K562 (cell line): Measurements from ENCODE around the gene MARK2.

Source experiments
- CBX2 ChIP-seq: fragments of 200-600 bp; sonication (generic); IDR thresholded peaks from one replicate; pipeline ENCODE4 v1.6.1; 2012; ENCODE audit warnings: mild to moderate bottlenecking, low read length, inconsistent platforms; ENCODE audit not compliant: insufficient read depth, poor library complexity, severe bottlenecking
- GATAD2B ChIP-seq: fragments of 450-650 bp; IDR thresholded peaks from 2 replicates; pipeline ENCODE4 v1.6.1; 2017; ENCODE audit warnings: mild to moderate bottlenecking, borderline replicate concordance
- NFRKB ChIP-seq: fragments of 450-650 bp; IDR thresholded peaks from 2 replicates; pipeline ENCODE4 v1.6.1; 2016; ENCODE audit warnings: low read depth
- NFXL1 ChIP-seq: fragments of 450-650 bp; formaldehyde crosslinking; IDR thresholded peaks from 2 replicates; pipeline ENCODE4 v1.4.0; 2021; ENCODE audit warnings: mild to moderate bottlenecking
- NONO ChIP-seq, 2 experiments: fragments of 200-400 bp in 1 of 2; fragments of 450-650 bp in 1 of 2; formaldehyde crosslinking in 1 of 2; IDR thresholded peaks; 2 replicates each; pipeline ENCODE4 v1.6.1; 2017; ENCODE audit warnings: low read depth in 2 of 2, mild to moderate bottlenecking in 2 of 2, moderate library complexity in 2 of 2, low read length in 1 of 2
- SRSF1 ChIP-seq: fragments of 200-400 bp; formaldehyde crosslinking; IDR thresholded peaks from 2 replicates; pipeline ENCODE4 v1.6.1; 2017; ENCODE audit warnings: mild to moderate bottlenecking, low read depth, low read length, moderate library complexity
- ZEB2 ChIP-seq: fragments of 450-650 bp; IDR thresholded peaks from 2 replicates; pipeline ENCODE4 v1.6.1; 2016
- TF ChIP-seq, protein P1 (sequence below), 3 experiments: IDR thresholded peaks in 2 of 3; conservative IDR thresholded peaks in 1 of 3; 2 replicates each; pipeline ENCODE4 v1.5.1; 2011 to 2012; ENCODE audit warnings: low read length in 3 of 3, mild to moderate bottlenecking in 3 of 3, control low read depth in 2 of 3, improper control_type of control experiment in 1 of 3, inconsistent platforms in 1 of 3, low read depth in 1 of 3, mixed read lengths in 1 of 3, moderate library complexity in 1 of 3; ENCODE audit not compliant: insufficient read depth in 2 of 3
- TF ChIP-seq, protein P2 (sequence below): sonication (generic); formaldehyde crosslinking; IDR thresholded peaks from 2 replicates; pipeline ENCODE4 v1.9.0; 2022; ENCODE audit warnings: mild to moderate bottlenecking, missing genetic modification reagents
- TF ChIP-seq, protein P3 (sequence below): sonication (generic); formaldehyde crosslinking; IDR thresholded peaks from 2 replicates; pipeline ENCODE4 v1.8.1; 2023; ENCODE audit warnings: mild to moderate bottlenecking, missing genetic modification reagents

DNA sequence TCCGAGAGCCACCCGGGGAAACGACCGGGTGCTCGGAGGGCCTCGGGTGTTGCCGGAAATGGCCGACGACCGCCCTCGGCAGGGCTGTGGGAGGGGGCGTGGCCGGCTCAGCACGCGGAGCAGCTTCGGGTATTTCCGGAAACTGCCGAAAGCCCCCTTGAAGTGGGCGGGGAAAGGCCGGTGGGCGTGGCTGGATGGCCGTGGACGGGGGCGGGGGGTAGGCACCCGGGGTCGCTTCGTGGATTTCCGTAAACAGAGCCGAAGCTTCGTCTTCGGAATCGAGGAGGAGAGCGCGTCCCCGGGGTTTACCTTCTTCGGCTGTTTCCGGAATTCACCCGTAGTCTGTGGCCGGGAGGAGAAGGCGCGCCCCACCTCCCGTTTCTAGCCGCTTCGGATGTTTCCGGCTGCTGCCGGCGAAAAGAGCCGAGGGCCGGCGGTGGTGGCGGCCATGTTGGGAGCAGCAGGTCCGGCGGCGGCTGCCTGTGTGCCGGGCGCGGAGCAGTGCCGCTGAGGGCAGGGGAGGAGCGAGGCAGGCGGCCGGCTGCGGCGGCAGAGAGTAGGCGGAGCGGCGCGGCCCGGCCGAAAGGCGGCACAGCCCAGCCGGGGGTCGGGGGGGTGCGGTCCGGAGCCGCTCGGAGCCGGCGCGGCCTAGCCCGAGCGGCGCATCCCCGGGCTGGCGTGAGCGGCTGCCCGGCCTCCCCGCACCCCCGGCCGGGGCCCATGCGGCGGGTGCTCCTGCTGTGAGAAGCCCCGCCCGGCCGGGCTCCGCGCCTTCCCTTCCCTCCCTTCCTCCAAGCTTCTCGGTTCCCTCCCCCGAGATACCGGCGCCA is at the start of gene MARK2:
- TF ChIP-seq NONO (IDR thresholded peaks at IDR 0.05; ENCODE audit: low read depth in 2 of 2, low read length in 1 of 2) (peak in 1 of 2 experiments; percentile 93; a peak in 2 of 4 replicates), ZEB2 (no peak), GATAD2B (no peak), SRSF1 (no peak), NFXL1 (no peak), NFRKB (no peak), CBX2 (no peak)
- TF ChIP-seq, protein P1, sequence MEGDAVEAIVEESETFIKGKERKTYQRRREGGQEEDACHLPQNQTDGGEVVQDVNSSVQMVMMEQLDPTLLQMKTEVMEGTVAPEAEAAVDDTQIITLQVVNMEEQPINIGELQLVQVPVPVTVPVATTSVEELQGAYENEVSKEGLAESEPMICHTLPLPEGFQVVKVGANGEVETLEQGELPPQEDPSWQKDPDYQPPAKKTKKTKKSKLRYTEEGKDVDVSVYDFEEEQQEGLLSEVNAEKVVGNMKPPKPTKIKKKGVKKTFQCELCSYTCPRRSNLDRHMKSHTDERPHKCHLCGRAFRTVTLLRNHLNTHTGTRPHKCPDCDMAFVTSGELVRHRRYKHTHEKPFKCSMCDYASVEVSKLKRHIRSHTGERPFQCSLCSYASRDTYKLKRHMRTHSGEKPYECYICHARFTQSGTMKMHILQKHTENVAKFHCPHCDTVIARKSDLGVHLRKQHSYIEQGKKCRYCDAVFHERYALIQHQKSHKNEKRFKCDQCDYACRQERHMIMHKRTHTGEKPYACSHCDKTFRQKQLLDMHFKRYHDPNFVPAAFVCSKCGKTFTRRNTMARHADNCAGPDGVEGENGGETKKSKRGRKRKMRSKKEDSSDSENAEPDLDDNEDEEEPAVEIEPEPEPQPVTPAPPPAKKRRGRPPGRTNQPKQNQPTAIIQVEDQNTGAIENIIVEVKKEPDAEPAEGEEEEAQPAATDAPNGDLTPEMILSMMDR (IDR thresholded peaks at IDR 0.05 in 2 of 3, conservative IDR thresholded peaks at IDR 0.05 in 1 of 3; ENCODE audit: insufficient read depth in 2 of 3, low read depth in 1 of 3, low read length in 3 of 3), result no peak
- TF ChIP-seq, protein P2, sequence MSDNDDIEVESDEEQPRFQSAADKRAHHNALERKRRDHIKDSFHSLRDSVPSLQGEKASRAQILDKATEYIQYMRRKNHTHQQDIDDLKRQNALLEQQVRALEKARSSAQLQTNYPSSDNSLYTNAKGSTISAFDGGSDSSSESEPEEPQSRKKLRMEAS (CRISPR knock-in tag), result peak; percentile 44; the same call in 1 of the 2 replicates
- TF ChIP-seq, protein P3, sequence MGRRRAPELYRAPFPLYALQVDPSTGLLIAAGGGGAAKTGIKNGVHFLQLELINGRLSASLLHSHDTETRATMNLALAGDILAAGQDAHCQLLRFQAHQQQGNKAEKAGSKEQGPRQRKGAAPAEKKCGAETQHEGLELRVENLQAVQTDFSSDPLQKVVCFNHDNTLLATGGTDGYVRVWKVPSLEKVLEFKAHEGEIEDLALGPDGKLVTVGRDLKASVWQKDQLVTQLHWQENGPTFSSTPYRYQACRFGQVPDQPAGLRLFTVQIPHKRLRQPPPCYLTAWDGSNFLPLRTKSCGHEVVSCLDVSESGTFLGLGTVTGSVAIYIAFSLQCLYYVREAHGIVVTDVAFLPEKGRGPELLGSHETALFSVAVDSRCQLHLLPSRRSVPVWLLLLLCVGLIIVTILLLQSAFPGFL (CRISPR knock-in tag), result no peak
